ENCODE results near the gene SEPTIN6. TPM values are rescaled to one million over a fixed set of nuclear protein-coding genes. Genes with fewer than 3 reads are reported as not detected.
"Not testable (repeated sequence)": the region's sequence is repeated elsewhere in the genome, so short reads cannot be mapped to it uniquely, and the experiment has no call there.

The SEPTIN6 gene
- total RNA-seq, 1 experiment from 2014 or later, result 62.9 TPM

DNA sequence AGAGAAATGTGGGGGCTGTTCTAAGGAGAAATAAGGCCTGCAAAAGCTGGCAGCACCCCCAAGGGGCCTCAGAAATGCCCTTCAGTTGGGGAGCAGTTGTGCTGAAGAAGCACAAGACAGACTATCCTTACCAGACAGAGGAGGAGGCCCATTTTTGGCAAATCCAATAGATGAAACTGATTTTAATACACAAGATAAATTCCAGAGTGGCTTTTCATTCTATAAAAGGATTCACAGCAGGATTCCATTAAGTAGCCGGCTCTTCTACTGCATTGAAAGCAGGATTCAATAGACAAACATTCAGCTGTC lies 8.1 kb downstream of the SEPTIN6 start (continued):
- TF ChIP-seq, protein P1, sequence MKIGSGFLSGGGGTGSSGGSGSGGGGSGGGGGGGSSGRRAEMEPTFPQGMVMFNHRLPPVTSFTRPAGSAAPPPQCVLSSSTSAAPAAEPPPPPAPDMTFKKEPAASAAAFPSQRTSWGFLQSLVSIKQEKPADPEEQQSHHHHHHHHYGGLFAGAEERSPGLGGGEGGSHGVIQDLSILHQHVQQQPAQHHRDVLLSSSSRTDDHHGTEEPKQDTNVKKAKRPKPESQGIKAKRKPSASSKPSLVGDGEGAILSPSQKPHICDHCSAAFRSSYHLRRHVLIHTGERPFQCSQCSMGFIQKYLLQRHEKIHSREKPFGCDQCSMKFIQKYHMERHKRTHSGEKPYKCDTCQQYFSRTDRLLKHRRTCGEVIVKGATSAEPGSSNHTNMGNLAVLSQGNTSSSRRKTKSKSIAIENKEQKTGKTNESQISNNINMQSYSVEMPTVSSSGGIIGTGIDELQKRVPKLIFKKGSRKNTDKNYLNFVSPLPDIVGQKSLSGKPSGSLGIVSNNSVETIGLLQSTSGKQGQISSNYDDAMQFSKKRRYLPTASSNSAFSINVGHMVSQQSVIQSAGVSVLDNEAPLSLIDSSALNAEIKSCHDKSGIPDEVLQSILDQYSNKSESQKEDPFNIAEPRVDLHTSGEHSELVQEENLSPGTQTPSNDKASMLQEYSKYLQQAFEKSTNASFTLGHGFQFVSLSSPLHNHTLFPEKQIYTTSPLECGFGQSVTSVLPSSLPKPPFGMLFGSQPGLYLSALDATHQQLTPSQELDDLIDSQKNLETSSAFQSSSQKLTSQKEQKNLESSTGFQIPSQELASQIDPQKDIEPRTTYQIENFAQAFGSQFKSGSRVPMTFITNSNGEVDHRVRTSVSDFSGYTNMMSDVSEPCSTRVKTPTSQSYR (CRISPR knock-in tag; IDR thresholded peaks at IDR 0.05), result no peak
- TF ChIP-seq, protein P2, sequence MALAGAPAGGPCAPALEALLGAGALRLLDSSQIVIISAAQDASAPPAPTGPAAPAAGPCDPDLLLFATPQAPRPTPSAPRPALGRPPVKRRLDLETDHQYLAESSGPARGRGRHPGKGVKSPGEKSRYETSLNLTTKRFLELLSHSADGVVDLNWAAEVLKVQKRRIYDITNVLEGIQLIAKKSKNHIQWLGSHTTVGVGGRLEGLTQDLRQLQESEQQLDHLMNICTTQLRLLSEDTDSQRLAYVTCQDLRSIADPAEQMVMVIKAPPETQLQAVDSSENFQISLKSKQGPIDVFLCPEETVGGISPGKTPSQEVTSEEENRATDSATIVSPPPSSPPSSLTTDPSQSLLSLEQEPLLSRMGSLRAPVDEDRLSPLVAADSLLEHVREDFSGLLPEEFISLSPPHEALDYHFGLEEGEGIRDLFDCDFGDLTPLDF (CRISPR knock-in tag; IDR thresholded peaks at IDR 0.05), result no peak
- TF ChIP-seq, protein P3, sequence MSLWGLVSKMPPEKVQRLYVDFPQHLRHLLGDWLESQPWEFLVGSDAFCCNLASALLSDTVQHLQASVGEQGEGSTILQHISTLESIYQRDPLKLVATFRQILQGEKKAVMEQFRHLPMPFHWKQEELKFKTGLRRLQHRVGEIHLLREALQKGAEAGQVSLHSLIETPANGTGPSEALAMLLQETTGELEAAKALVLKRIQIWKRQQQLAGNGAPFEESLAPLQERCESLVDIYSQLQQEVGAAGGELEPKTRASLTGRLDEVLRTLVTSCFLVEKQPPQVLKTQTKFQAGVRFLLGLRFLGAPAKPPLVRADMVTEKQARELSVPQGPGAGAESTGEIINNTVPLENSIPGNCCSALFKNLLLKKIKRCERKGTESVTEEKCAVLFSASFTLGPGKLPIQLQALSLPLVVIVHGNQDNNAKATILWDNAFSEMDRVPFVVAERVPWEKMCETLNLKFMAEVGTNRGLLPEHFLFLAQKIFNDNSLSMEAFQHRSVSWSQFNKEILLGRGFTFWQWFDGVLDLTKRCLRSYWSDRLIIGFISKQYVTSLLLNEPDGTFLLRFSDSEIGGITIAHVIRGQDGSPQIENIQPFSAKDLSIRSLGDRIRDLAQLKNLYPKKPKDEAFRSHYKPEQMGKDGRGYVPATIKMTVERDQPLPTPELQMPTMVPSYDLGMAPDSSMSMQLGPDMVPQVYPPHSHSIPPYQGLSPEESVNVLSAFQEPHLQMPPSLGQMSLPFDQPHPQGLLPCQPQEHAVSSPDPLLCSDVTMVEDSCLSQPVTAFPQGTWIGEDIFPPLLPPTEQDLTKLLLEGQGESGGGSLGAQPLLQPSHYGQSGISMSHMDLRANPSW (CRISPR knock-in tag; conservative IDR thresholded peaks at IDR 0.05; ENCODE audit: low read depth), result no peak
- TF ChIP-seq ZNF232 (CRISPR knock-in tag; IDR thresholded peaks at IDR 0.05) (no peak), ZNF671 (CRISPR knock-in tag; IDR thresholded peaks at IDR 0.05) (no peak), SMAD3 (CRISPR knock-in tag; IDR thresholded peaks at IDR 0.05; ENCODE audit: borderline replicate concordance) (no peak), NFE2L1 (CRISPR knock-in tag; IDR thresholded peaks at IDR 0.05) (no peak), JAZF1 (CRISPR knock-in tag; IDR thresholded peaks at IDR 0.05) (no peak), ZBTB21 (CRISPR knock-in tag; IDR thresholded peaks at IDR 0.05; ENCODE audit: borderline replicate concordance) (no peak), NR3C1 (CRISPR knock-in tag; conservative IDR thresholded peaks at IDR 0.05; ENCODE audit: low read depth) (no peak)
- TF ChIP-seq, protein P4, sequence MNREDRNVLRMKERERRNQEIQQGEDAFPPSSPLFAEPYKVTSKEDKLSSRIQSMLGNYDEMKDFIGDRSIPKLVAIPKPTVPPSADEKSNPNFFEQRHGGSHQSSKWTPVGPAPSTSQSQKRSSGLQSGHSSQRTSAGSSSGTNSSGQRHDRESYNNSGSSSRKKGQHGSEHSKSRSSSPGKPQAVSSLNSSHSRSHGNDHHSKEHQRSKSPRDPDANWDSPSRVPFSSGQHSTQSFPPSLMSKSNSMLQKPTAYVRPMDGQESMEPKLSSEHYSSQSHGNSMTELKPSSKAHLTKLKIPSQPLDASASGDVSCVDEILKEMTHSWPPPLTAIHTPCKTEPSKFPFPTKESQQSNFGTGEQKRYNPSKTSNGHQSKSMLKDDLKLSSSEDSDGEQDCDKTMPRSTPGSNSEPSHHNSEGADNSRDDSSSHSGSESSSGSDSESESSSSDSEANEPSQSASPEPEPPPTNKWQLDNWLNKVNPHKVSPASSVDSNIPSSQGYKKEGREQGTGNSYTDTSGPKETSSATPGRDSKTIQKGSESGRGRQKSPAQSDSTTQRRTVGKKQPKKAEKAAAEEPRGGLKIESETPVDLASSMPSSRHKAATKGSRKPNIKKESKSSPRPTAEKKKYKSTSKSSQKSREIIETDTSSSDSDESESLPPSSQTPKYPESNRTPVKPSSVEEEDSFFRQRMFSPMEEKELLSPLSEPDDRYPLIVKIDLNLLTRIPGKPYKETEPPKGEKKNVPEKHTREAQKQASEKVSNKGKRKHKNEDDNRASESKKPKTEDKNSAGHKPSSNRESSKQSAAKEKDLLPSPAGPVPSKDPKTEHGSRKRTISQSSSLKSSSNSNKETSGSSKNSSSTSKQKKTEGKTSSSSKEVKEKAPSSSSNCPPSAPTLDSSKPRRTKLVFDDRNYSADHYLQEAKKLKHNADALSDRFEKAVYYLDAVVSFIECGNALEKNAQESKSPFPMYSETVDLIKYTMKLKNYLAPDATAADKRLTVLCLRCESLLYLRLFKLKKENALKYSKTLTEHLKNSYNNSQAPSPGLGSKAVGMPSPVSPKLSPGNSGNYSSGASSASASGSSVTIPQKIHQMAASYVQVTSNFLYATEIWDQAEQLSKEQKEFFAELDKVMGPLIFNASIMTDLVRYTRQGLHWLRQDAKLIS (CRISPR knock-in tag; IDR thresholded peaks at IDR 0.05; ENCODE audit: borderline replicate concordance), result no peak

DNA sequence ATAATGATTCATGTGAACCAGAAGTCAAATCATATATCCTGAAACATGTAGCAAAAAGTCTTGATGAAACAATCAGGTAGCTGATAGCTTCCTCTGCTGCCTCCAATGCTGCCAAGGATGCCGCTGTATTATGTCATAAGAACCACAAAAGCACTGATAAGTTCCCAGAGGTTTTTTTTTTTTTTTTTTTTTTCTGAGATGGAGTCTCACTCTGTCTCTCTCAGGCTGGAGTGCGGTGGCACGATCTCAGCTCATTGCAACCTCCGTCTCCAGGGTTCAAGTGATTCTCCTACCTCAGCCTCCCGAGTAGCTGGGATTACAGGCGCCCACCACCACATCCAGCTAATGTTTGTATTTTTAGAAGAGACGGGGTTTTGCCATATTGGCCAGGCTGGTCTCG lies 8.7 kb downstream of the SEPTIN6 start:
- CTCF ChIA-PET, result interaction anchor here (0.7 to 3.9 kb wide), 4 partner anchors 9 to 172 kb away, joined by 3 to 13 read pairs (median 4); no protein-coding TSS in a partner anchor
- not testable (repeated sequence) for ATAC-seq; DNase-seq (ENCODE audit: low spot score); H3K4me3 Mint-ChIP-seq; H3K9me3 Mint-ChIP-seq; H3K27me3 Mint-ChIP-seq (ENCODE audit: low read depth); H3K36me3 Mint-ChIP-seq; H3K27ac Mint-ChIP-seq
- peaks cover 48% of the 10 kb centered on the region for H3K4me1 Mint-ChIP-seq
- POLR2A ChIA-PET, result interaction anchor here (0.6 kb wide), 1 partner anchor 74 kb away, joined by 3 read pairs; the partner anchor contains the start of gene SOWAHD
